Measurements from ENCODE around the gene MSMO1. TPM values are rescaled to one million over a fixed set of nuclear protein-coding genes. Genes with fewer than 3 reads are reported as not detected.

MSMO1 gene
- total RNA-seq, 2 experiments from 2014 or later: 41.6 to 91.5 TPM

GRCh38 chr4:165375465-165375864, 48.0 kb downstream of the MSMO1 start:
- Histone ChIP-seq H3K36me3 (ENCODE audit: insufficient read depth, low read length) (no peaks in the 10 kb centered on the region), H4K20me1 (ENCODE audit: insufficient read depth, low read length) (no peaks in the 10 kb centered on the region), H3K9me2 (ENCODE audit: insufficient read depth, low read length) (no peaks in the 10 kb centered on the region), H3K9me3 (ENCODE audit: low read length) (no peaks in the 10 kb centered on the region), H2AFZ (ENCODE audit: low read length) (no peak overlapping the region), H3K79me2 (ENCODE audit: insufficient read depth, low read depth, low read length) (no peaks in the 10 kb centered on the region), H3K4me2 (ENCODE audit: low read length) (no peak overlapping the region), H3K27ac (ENCODE audit: low read depth, low read length, poor library complexity, severe bottlenecking) (no peak overlapping the region), H3K4me1 (ENCODE audit: insufficient read depth, low read length, poor library complexity, severe bottlenecking) (no peaks in the 10 kb centered on the region), H3K4me3 (ENCODE audit: low read depth, low read length, poor library complexity, severe bottlenecking) (no peak overlapping the region)
- no TSS peak for BruUV-seq (replicated peaks)
- CTCF ChIA-PET (ENCODE audit: unreplicated experiment): no interaction called here
- TF ChIP-seq EZH2phosphoT487 (IDR thresholded peaks at IDR 0.05; ENCODE audit: borderline replicate concordance, low read depth, low read length) (no peak), CTCF (conservative IDR thresholded peaks at IDR 0.05; ENCODE audit: low read length) (no peak)
- POLR2A ChIA-PET: interaction anchor here (0.6 to 1.1 kb wide), 3 partner anchors 8 to 13 kb away, joined by 3 to 4 read pairs (median 3); no protein-coding TSS in a partner anchor
- intact Hi-C loops (cut with micrococcal nuclease; ENCODE audit: unreplicated experiment): no loop called here
- no peak for DNase-seq (ENCODE audit: low spot score)

GRCh38 chr4:165378398-165378744, 50.9 kb downstream of the MSMO1 start:
- H2AFZ ChIP-seq (ENCODE audit: low read length): no peak overlapping the region
- H3K36me3 ChIP-seq (ENCODE audit: insufficient read depth, low read length): no peaks in the 10 kb centered on the region
- DNase-seq (ENCODE audit: low spot score): no peak
- TF ChIP-seq EZH2phosphoT487 (IDR thresholded peaks at IDR 0.05; ENCODE audit: borderline replicate concordance, low read depth, low read length) (no peak), CTCF (conservative IDR thresholded peaks at IDR 0.05; ENCODE audit: low read length) (no peak)
- H3K4me3 ChIP-seq (ENCODE audit: low read depth, low read length, poor library complexity, severe bottlenecking): no peak overlapping the region
- H3K9me2 ChIP-seq (ENCODE audit: insufficient read depth, low read length): no peaks in the 10 kb centered on the region
- no TSS peak for BruUV-seq (replicated peaks)
- no peak overlapping the region for H3K4me2 ChIP-seq (ENCODE audit: low read length)
- H3K4me1 ChIP-seq (ENCODE audit: insufficient read depth, low read length, poor library complexity, severe bottlenecking): no peaks in the 10 kb centered on the region
- intact Hi-C loops (cut with micrococcal nuclease; ENCODE audit: unreplicated experiment): no loop called here
- no peaks in the 10 kb centered on the region for H4K20me1 ChIP-seq (ENCODE audit: insufficient read depth, low read length)
- POLR2A ChIA-PET: interaction anchor here (0.6 kb wide), 1 partner anchor 81 kb away, joined by 4 read pairs; no protein-coding TSS in a partner anchor
- H3K9me3 ChIP-seq (ENCODE audit: low read length): no peaks in the 10 kb centered on the region
- no peak overlapping the region for H3K27ac ChIP-seq (ENCODE audit: low read depth, low read length, poor library complexity, severe bottlenecking)
- CTCF ChIA-PET (ENCODE audit: unreplicated experiment): no interaction called here
- H3K79me2 ChIP-seq (ENCODE audit: insufficient read depth, low read depth, low read length): no peaks in the 10 kb centered on the region

- H3K4me2 ChIP-seq (ENCODE audit: low read length): no peak within 1 kb of the TSS
- H4K20me1 ChIP-seq (ENCODE audit: insufficient read depth, low read length): no peaks in the 10 kb centered on the region
- ChIA-PET CTCF (ENCODE audit: unreplicated experiment) (interaction anchor here (0.6 kb wide), 1 partner anchor 375 kb away, joined by 4 read pairs; no protein-coding TSS in a partner anchor), POLR2A (no interaction called here)
- H3K36me3 ChIP-seq (ENCODE audit: insufficient read depth, low read length): no peaks in the 10 kb centered on the region
- no TSS peak for BruUV-seq (replicated peaks)
- H3K79me2 ChIP-seq (ENCODE audit: insufficient read depth, low read depth, low read length): no peaks in the 10 kb centered on the region
- DNase-seq (ENCODE audit: low spot score): no peak
- intact Hi-C loops (cut with micrococcal nuclease; ENCODE audit: unreplicated experiment): no loop called here
- no peak within 1 kb of the TSS for H3K4me3 ChIP-seq (ENCODE audit: low read depth, low read length, poor library complexity, severe bottlenecking)
- no peaks in the 10 kb centered on the region for H3K9me3 ChIP-seq (ENCODE audit: low read length)
- H2AFZ ChIP-seq (ENCODE audit: low read length): no peak within 1 kb of the TSS
- no peak for TF ChIP-seq EZH2phosphoT487 (IDR thresholded peaks at IDR 0.05; ENCODE audit: borderline replicate concordance, low read depth, low read length)
- no peaks in the 10 kb centered on the region for H3K9me2 ChIP-seq (ENCODE audit: insufficient read depth, low read length)
- no peaks in the 10 kb centered on the region for H3K4me1 ChIP-seq (ENCODE audit: insufficient read depth, low read length, poor library complexity, severe bottlenecking)
- no peak within 1 kb of the TSS for H3K27ac ChIP-seq (ENCODE audit: low read depth, low read length, poor library complexity, severe bottlenecking)
Observed at GRCh38 chr4:165378745-165379677, 51.5 kb downstream of the MSMO1 start, which contains the start of gene CPE. Gene CPE (plus strand): TSS chr4:165379008. CDS start chr4:165379222, 214 bp downstream.

All from OCI-LY7 (cell line).